C1 segment of cervical spinal cord (tissue), 14 donors: ENCODE measurements around the gene PEX3.
A peak's percentile ranks its signal among the peaks of the same experiment; 100 is the strongest.
"Not testable (repeated sequence)": the region's sequence is repeated elsewhere in the genome, so short reads cannot be mapped to it uniquely, and the experiment has no call there.

Experiments used
- DNase-seq, 14 donors: peaks; one replicate each; lab custom pipeline; 2025; lab: John Stamatoyannopoulos, UW

Gene PEX3

GRCh38 chr6:143447865-143448264 is 2.7 kb upstream of the PEX3 start:
- DNase-seq: not testable (repeated sequence)

- DNase-seq: no peak
Observed at GRCh38 chr6:143449082-143449713, 1.4 kb upstream of the PEX3 start.

GRCh38 chr6:143449714-143450452 is 722 bp upstream of the PEX3 start:
- DNase-seq: peak in 3 of 14 donors; percentile 32 to 63 (median 38)

- DNase-seq: no peak
Observed at GRCh38 chr6:143451531-143451930, 926 bp downstream of the PEX3 start.

- DNase-seq: no peak
Observed at GRCh38 chr6:143457563-143458359, 7.2 kb downstream of the PEX3 start.

GRCh38 chr6:143465546-143465945 is 14.9 kb downstream of the PEX3 start:
- no peak for DNase-seq

GRCh38 chr6:143468026-143468425 is 17.4 kb downstream of the PEX3 start:
- DNase-seq: no peak

- not testable (repeated sequence) for DNase-seq
Observed at GRCh38 chr6:143468823-143469222, 18.2 kb downstream of the PEX3 start.

- no peak for DNase-seq
Observed at GRCh38 chr6:143471822-143472221, 21.2 kb downstream of the PEX3 start.

GRCh38 chr6:143476545-143476944 is 25.9 kb downstream of the PEX3 start:
- no peak for DNase-seq

- no peak for DNase-seq
Observed at GRCh38 chr6:143478479-143479062, 28.0 kb downstream of the PEX3 start.

GRCh38 chr6:143482593-143482992 is 32.0 kb downstream of the PEX3 start:
- DNase-seq: no peak

GRCh38 chr6:143485967-143486366 is 35.4 kb downstream of the PEX3 start:
- no peak for DNase-seq

- no peak for DNase-seq
Observed at GRCh38 chr6:143486752-143487151, 36.1 kb downstream of the PEX3 start.

- DNase-seq: no peak
Observed at GRCh38 chr6:143490244-143490643, 39.6 kb downstream of the PEX3 start.

GRCh38 chr6:143490775-143491174 is 40.2 kb downstream of the PEX3 start:
- no peak for DNase-seq

- no peak for DNase-seq
Observed at GRCh38 chr6:143496974-143497373, 46.4 kb downstream of the PEX3 start.

- DNase-seq: no peak
Observed at GRCh38 chr6:143498428-143498827, 47.8 kb downstream of the PEX3 start.

GRCh38 chr6:143501851-143502250 is 51.2 kb downstream of the PEX3 start:
- DNase-seq: no peak

GRCh38 chr6:143504369-143504768 is 53.8 kb downstream of the PEX3 start:
- DNase-seq: no peak

- DNase-seq: no peak
Observed at GRCh38 chr6:143505111-143505510, 54.5 kb downstream of the PEX3 start.

- no peak for DNase-seq
Observed at GRCh38 chr6:143505537-143505936, 54.9 kb downstream of the PEX3 start.
